Testis (tissue), 2 donors: Measurements from ENCODE around the gene ALOX15B.

Source experiments
- POLR2A ChIP-seq: fragments of 450-650 bp; IDR thresholded peaks from one replicate; pipeline ENCODE4 v1.6.1; 2017; ENCODE audit warnings: antibody characterized with exemption, mild to moderate bottlenecking, moderate library complexity
- TF ChIP-seq, protein P1 (sequence below), 3 experiments: fragments of 450-650 bp in 2 of 3; fragments of 200-600 bp in 1 of 3; sonication (generic) in 1 of 3; IDR thresholded peaks; one replicate each; pipeline ENCODE4 v1.5.1; 2016 to 2019; ENCODE audit warnings: antibody characterized with exemption in 3 of 3, mild to moderate bottlenecking in 2 of 3, moderate library complexity in 1 of 3

DNA sequence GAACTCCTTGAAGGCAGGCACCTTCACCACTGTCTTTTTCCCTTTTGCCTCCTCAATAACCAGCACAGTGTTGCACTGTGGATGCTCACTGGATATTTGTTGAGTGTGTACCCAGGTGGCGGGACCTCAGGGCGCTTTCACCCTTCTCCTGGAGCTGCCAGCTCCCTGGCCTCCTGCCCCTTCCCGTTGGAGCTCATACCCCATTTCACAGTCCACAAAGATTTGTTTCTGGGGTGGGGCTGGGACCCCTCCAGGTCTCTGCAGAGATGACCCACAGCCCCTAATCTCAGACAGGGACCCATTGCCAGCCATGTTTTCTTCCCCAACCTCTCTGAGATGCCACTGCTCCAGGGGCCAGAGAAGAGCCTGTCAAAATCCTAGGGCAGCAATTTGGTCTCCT is 36.2 kb downstream of the ALOX15B start:
- TF ChIP-seq, protein P1, sequence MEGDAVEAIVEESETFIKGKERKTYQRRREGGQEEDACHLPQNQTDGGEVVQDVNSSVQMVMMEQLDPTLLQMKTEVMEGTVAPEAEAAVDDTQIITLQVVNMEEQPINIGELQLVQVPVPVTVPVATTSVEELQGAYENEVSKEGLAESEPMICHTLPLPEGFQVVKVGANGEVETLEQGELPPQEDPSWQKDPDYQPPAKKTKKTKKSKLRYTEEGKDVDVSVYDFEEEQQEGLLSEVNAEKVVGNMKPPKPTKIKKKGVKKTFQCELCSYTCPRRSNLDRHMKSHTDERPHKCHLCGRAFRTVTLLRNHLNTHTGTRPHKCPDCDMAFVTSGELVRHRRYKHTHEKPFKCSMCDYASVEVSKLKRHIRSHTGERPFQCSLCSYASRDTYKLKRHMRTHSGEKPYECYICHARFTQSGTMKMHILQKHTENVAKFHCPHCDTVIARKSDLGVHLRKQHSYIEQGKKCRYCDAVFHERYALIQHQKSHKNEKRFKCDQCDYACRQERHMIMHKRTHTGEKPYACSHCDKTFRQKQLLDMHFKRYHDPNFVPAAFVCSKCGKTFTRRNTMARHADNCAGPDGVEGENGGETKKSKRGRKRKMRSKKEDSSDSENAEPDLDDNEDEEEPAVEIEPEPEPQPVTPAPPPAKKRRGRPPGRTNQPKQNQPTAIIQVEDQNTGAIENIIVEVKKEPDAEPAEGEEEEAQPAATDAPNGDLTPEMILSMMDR (IDR thresholded peaks at IDR 0.05) = no peak
- TF ChIP-seq POLR2A = no peak
